Suppressor macrophage (primary cell): ENCODE results near the gene GPC6.

Experiments
- DNase-seq, 4 experiments: peaks; one replicate each; pipeline ENCODE4 v3.0.0-alpha.2; 2020 to 2022

GPC6 gene

GRCh38 chr13:93750676-93751075 is 524.1 kb downstream of the GPC6 start:
- no peak for DNase-seq

GRCh38 chr13:93751117-93751516 is 524.5 kb downstream of the GPC6 start:
- no peak for DNase-seq

- no peak for DNase-seq
Observed at GRCh38 chr13:93752541-93752940, 525.9 kb downstream of the GPC6 start.

- DNase-seq: no peak
Observed at GRCh38 chr13:93753639-93754038, 527.0 kb downstream of the GPC6 start.

GRCh38 chr13:93755341-93755740 is 528.7 kb downstream of the GPC6 start:
- DNase-seq: no peak

GRCh38 chr13:93758575-93758974 is 532.0 kb downstream of the GPC6 start:
- DNase-seq: no peak

- no peak for DNase-seq
Observed at GRCh38 chr13:93762708-93763426, 536.3 kb downstream of the GPC6 start.

GRCh38 chr13:93765062-93765461 is 538.5 kb downstream of the GPC6 start:
- DNase-seq: no peak

- no peak for DNase-seq
Observed at GRCh38 chr13:93765811-93766210, 539.2 kb downstream of the GPC6 start.

GRCh38 chr13:93766719-93767118 is 540.1 kb downstream of the GPC6 start:
- DNase-seq: no peak

GRCh38 chr13:93767180-93767916 is 540.7 kb downstream of the GPC6 start:
- DNase-seq: no peak

GRCh38 chr13:93767917-93768409 is 541.4 kb downstream of the GPC6 start:
- DNase-seq: no peak

GRCh38 chr13:93769101-93769500 is 542.5 kb downstream of the GPC6 start:
- no peak for DNase-seq

- DNase-seq: no peak
Observed at GRCh38 chr13:93769607-93770006, 543.0 kb downstream of the GPC6 start.

- DNase-seq: no peak
Observed at GRCh38 chr13:93771227-93771626, 544.6 kb downstream of the GPC6 start.

- DNase-seq: no peak
Observed at GRCh38 chr13:93771782-93772181, 545.2 kb downstream of the GPC6 start.

- no peak for DNase-seq
Observed at GRCh38 chr13:93774506-93774905, 547.9 kb downstream of the GPC6 start.

GRCh38 chr13:93775027-93775426 is 548.4 kb downstream of the GPC6 start:
- DNase-seq: no peak

- DNase-seq: no peak
Observed at GRCh38 chr13:93775507-93776108, 549.0 kb downstream of the GPC6 start.

GRCh38 chr13:93776936-93777335 is 550.3 kb downstream of the GPC6 start:
- no peak for DNase-seq

- no peak for DNase-seq
Observed at GRCh38 chr13:93777504-93777903, 550.9 kb downstream of the GPC6 start.

GRCh38 chr13:93778548-93778947 is 551.9 kb downstream of the GPC6 start:
- no peak for DNase-seq

GRCh38 chr13:93784191-93784590 is 557.6 kb downstream of the GPC6 start:
- DNase-seq: no peak
